OCI-LY1 (cell line): ENCODE data around the gene KCNK16.

Experiments used
- H2AFZ ChIP-seq: fragments of 200-600 bp; sonication (generic), shearing (Covaris generic); 2 replicates; pipeline ENCODE4 v1.6.0; 2014; ENCODE audit warnings: antibody characterized with exemption, mild to moderate bottlenecking, low read length
- H3F3A ChIP-seq: fragments of 200-600 bp; sonication (generic), shearing (Covaris generic); 2 replicates; pipeline ENCODE4 v1.6.0; 2014; ENCODE audit warnings: mild to moderate bottlenecking, antibody characterized with exemption, low read length, moderate library complexity; ENCODE audit not compliant: insufficient read depth
- H3K27ac ChIP-seq: fragments of 200-600 bp; sonication (generic); 2 replicates; pipeline ENCODE4 v1.5.1; 2014; ENCODE audit warnings: low read length, mixed run types, mild to moderate bottlenecking, low read depth; ENCODE audit not compliant: poor library complexity, severe bottlenecking
- H3K27me3 ChIP-seq: fragments of 200-600 bp; sonication (generic); 2 replicates; pipeline ENCODE4 v1.6.0; 2014; ENCODE audit warnings: antibody characterized with exemption, mild to moderate bottlenecking, low read length, moderate library complexity; ENCODE audit not compliant: insufficient read depth
- H3K36me3 ChIP-seq: fragments of 200-600 bp; sonication (generic); 2 replicates; pipeline ENCODE4 v1.6.1; 2014; ENCODE audit warnings: mild to moderate bottlenecking, antibody characterized with exemption, low read length, moderate library complexity, mixed read lengths; ENCODE audit not compliant: insufficient read depth
- H3K4me1 ChIP-seq: fragments of 200-600 bp; sonication (generic); 2 replicates; pipeline ENCODE4 v1.5.1; 2014; ENCODE audit warnings: mild to moderate bottlenecking, low read length, moderate library complexity; ENCODE audit not compliant: insufficient read depth, severe bottlenecking
- H3K4me2 ChIP-seq: fragments of 200-600 bp; sonication (generic), shearing (Covaris generic); 2 replicates; pipeline ENCODE4 v1.6.1; 2014; ENCODE audit warnings: low read length
- H3K4me3 ChIP-seq: fragments of 200-600 bp; sonication (generic); 2 replicates; pipeline ENCODE4 v1.5.1; 2014; ENCODE audit warnings: low read length, low read depth, mild to moderate bottlenecking, mixed read lengths; ENCODE audit not compliant: poor library complexity, severe bottlenecking
- H3K79me2 ChIP-seq: fragments of 200-600 bp; shearing (Covaris generic); 2 replicates; pipeline ENCODE4 v1.6.1; 2016; ENCODE audit warnings: mixed run types, low read length, mixed read lengths; ENCODE audit not compliant: insufficient read depth
- H3K9ac ChIP-seq: fragments of 200-600 bp; sonication (generic), shearing (Covaris generic); 2 replicates; pipeline ENCODE4 v1.6.1; 2014; ENCODE audit warnings: mild to moderate bottlenecking, low read length, mixed read lengths
- H3K9me2 ChIP-seq: fragments of 200-600 bp; sonication (generic), shearing (Covaris generic); 2 replicates; pipeline ENCODE4 v1.6.1; 2014; ENCODE audit warnings: low read depth, mild to moderate bottlenecking, low read length, mixed read lengths
- H3K9me3 ChIP-seq: fragments of 200-600 bp; shearing (Covaris generic); 2 replicates; pipeline ENCODE4 v1.6.1; 2014; ENCODE audit warnings: low read length, mixed read lengths
- H4K20me1 ChIP-seq: fragments of 200-600 bp; sonication (generic), shearing (Covaris generic); 2 replicates; pipeline ENCODE4 v1.6.0; 2016; ENCODE audit warnings: mild to moderate bottlenecking, low read length; ENCODE audit not compliant: insufficient read depth
- CTCF ChIP-seq: fragments of 200-600 bp; sonication (generic), shearing (Covaris generic); IDR thresholded peaks from 2 replicates; pipeline ENCODE4 v1.5.1; 2017; ENCODE audit warnings: mild to moderate bottlenecking, antibody characterized with exemption, low read length, moderate library complexity, mixed read lengths
- EZH2 ChIP-seq: fragments of 200-600 bp; sonication (generic), shearing (Covaris generic); IDR thresholded peaks from 2 replicates; pipeline ENCODE4 v1.8.0; 2017; ENCODE audit warnings: borderline replicate concordance, mixed run types, mild to moderate bottlenecking, antibody characterized with exemption, low read length, moderate library complexity, mixed read lengths

KCNK16 gene

GRCh38 chr6:39367700-39368099, 45.2 kb upstream of the KCNK16 start:
- TF ChIP-seq CTCF (no peak), EZH2 (no peak)
- no peak overlapping the region for H3K27ac ChIP-seq
- no peaks in the 10 kb centered on the region for H3K9me3 ChIP-seq
- H3K27me3 ChIP-seq, result no peaks in the 10 kb centered on the region
- H2AFZ ChIP-seq, result no peak overlapping the region
- H3K36me3 ChIP-seq, result no peaks in the 10 kb centered on the region
- no peaks in the 10 kb centered on the region for H3K4me1 ChIP-seq
- H3K4me3 ChIP-seq, result no peak overlapping the region
- no peaks in the 10 kb centered on the region for H4K20me1 ChIP-seq
- H3K9me2 ChIP-seq, result no peaks in the 10 kb centered on the region
- H3K79me2 ChIP-seq, result no peaks in the 10 kb centered on the region
- H3F3A ChIP-seq, result no peaks in the 10 kb centered on the region
- no peak overlapping the region for H3K9ac ChIP-seq
- H3K4me2 ChIP-seq, result no peak overlapping the region

GRCh38 chr6:39366931-39367618, 44.6 kb upstream of the KCNK16 start:
- H3K9me3 ChIP-seq, result no peaks in the 10 kb centered on the region
- no peak overlapping the region for H3K4me2 ChIP-seq
- no peaks in the 10 kb centered on the region for H3K27me3 ChIP-seq
- no peak overlapping the region for H3K4me3 ChIP-seq
- no peaks in the 10 kb centered on the region for H3F3A ChIP-seq
- H3K79me2 ChIP-seq, result no peaks in the 10 kb centered on the region
- no peaks in the 10 kb centered on the region for H3K4me1 ChIP-seq
- H3K36me3 ChIP-seq, result no peaks in the 10 kb centered on the region
- no peak for TF ChIP-seq EZH2
- TF ChIP-seq CTCF, result no peak
- H2AFZ ChIP-seq, result no peak overlapping the region
- H3K9me2 ChIP-seq, result no peaks in the 10 kb centered on the region
- no peak overlapping the region for H3K9ac ChIP-seq
- H4K20me1 ChIP-seq, result no peaks in the 10 kb centered on the region
- H3K27ac ChIP-seq, result no peak overlapping the region

GRCh38 chr6:39365281-39366074, 43.0 kb upstream of the KCNK16 start:
- H3K4me3 ChIP-seq, result no peak overlapping the region
- H3K9me3 ChIP-seq, result no peaks in the 10 kb centered on the region
- TF ChIP-seq CTCF, result no peak
- TF ChIP-seq EZH2, result no peak
- no peaks in the 10 kb centered on the region for H3K79me2 ChIP-seq
- H3K4me1 ChIP-seq, result no peaks in the 10 kb centered on the region
- no peak overlapping the region for H3K9ac ChIP-seq
- no peaks in the 10 kb centered on the region for H3K9me2 ChIP-seq
- H3K36me3 ChIP-seq, result no peaks in the 10 kb centered on the region
- H2AFZ ChIP-seq, result no peak overlapping the region
- H3K27me3 ChIP-seq, result no peaks in the 10 kb centered on the region
- H4K20me1 ChIP-seq, result no peaks in the 10 kb centered on the region
- no peaks in the 10 kb centered on the region for H3F3A ChIP-seq
- no peak overlapping the region for H3K4me2 ChIP-seq
- H3K27ac ChIP-seq, result no peak overlapping the region
